ENCODE measurements around the gene MAPK12.

MAPK12 gene

GRCh38 chr22:50232481-50233151, 28.9 kb downstream of the MAPK12 start:
- DNase-seq (ENCODE audit: low spot score), result no peak

- no peak for DNase-seq (ENCODE audit: low spot score)
Measured at GRCh38 chr22:50229370-50229769, 32.1 kb downstream of the MAPK12 start.

- no peak for DNase-seq (ENCODE audit: low spot score)
Measured at GRCh38 chr22:50228366-50228765, 33.1 kb downstream of the MAPK12 start.

- no peak for DNase-seq (ENCODE audit: low spot score)
Measured at GRCh38 chr22:50227579-50228215, 33.8 kb downstream of the MAPK12 start.

- no peak for DNase-seq (ENCODE audit: low spot score)
Measured at GRCh38 chr22:50226875-50227165, 34.7 kb downstream of the MAPK12 start.

- DNase-seq (ENCODE audit: low spot score), result no peak
Measured at GRCh38 chr22:50226063-50226874, 35.2 kb downstream of the MAPK12 start.

- DNase-seq (ENCODE audit: low spot score), result no peak
Measured at GRCh38 chr22:50225200-50225969, 36.1 kb downstream of the MAPK12 start.

- DNase-seq (ENCODE audit: low spot score), result no peak
Measured at GRCh38 chr22:50224071-50224470, 37.4 kb downstream of the MAPK12 start.

GRCh38 chr22:50222508-50222907, 39.0 kb downstream of the MAPK12 start:
- no peak for DNase-seq (ENCODE audit: low spot score)

- no peak for DNase-seq (ENCODE audit: low spot score)
Measured at GRCh38 chr22:50221410-50222300, 39.8 kb downstream of the MAPK12 start.

GRCh38 chr22:50220603-50221409, 40.7 kb downstream of the MAPK12 start:
- DNase-seq (ENCODE audit: low spot score), result no peak

GRCh38 chr22:50219800-50220602, 41.5 kb downstream of the MAPK12 start:
- DNase-seq (ENCODE audit: low spot score), result no peak

- peak; percentile 47 for DNase-seq (ENCODE audit: low spot score)
Measured at GRCh38 chr22:50218996-50219727, 42.3 kb downstream of the MAPK12 start.

- DNase-seq (ENCODE audit: low spot score), result no peak
Measured at GRCh38 chr22:50218153-50218995, 43.1 kb downstream of the MAPK12 start.

GRCh38 chr22:50217543-50218152, 43.8 kb downstream of the MAPK12 start:
- DNase-seq (ENCODE audit: low spot score), result no peak

- DNase-seq (ENCODE audit: low spot score), result no peak
Measured at GRCh38 chr22:50216684-50217520, 44.6 kb downstream of the MAPK12 start.
